Measurements from ENCODE around the gene NFIL3. TPM values are rescaled to one million over a fixed set of nuclear protein-coding genes. Genes with fewer than 3 reads are reported as not detected.

NFIL3 gene
- total and polyA plus RNA-seq, 2 of the 4 experiments (the other 2 are of a cell fraction): 27.6 to 27.7 TPM

DNA sequence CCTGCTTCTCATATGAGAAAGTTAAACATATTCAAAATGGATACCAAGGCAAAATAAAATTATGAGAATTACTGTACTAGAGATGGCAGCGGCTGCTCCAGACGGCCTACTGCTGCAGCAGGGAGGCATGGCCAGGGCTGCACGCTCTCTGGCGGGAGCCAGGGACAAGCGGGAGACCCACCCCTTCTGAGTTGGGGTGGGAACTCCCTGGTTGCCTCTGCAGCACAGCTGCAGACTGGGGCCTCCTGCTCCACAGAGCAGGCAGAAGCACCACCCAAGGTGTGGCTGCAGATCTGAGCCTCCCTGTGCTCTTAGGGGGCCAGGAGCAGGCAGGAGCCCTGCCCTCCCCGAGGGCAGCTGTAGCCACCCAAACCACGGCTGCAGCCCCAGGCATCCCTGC is 59.6 kb downstream of the NFIL3 start:
- Histone ChIP-seq H2BK20ac (ENCODE audit: low read depth, low read length) (no peak overlapping the region), H3K4me2 (ENCODE audit: low read depth, low read length) (no peak overlapping the region), H3K23ac (ENCODE audit: low read depth, low read length) (no peak overlapping the region), H4K91ac (ENCODE audit: insufficient read depth, low read depth, low read length) (no peak overlapping the region), H2BK120ac (ENCODE audit: low read depth, low read length) (no peak overlapping the region), H3K4me1 (ENCODE audit: control insufficient read depth, insufficient read depth, low read length) (peaks cover 6% of the 10 kb centered on the region), H3K9ac (ENCODE audit: low read depth, low read length) (no peak overlapping the region), H3K27ac (ENCODE audit: insufficient read depth, low read length) (no peak overlapping the region), H3K27me3 (ENCODE audit: control insufficient read depth, insufficient read depth, low read length) (no peaks in the 10 kb centered on the region), H4K20me1 (ENCODE audit: insufficient read depth, low read length) (no peaks in the 10 kb centered on the region), H3K14ac (replicated peaks; ENCODE audit: low read depth, low read length) (no peak overlapping the region), H2AK9ac (replicated peaks; ENCODE audit: low read depth, low read length, poor library complexity) (no peak overlapping the region), H3K18ac (ENCODE audit: low read depth, low read length) (no peak overlapping the region), H2AFZ (replicated peaks; ENCODE audit: low read length, poor library complexity) (no peak overlapping the region), H2BK15ac (ENCODE audit: low read depth, low read length) (no peak overlapping the region), H3K4ac (ENCODE audit: low read depth, low read length) (no peak overlapping the region), H3K9me3 (ENCODE audit: control insufficient read depth, insufficient read depth, low read length) (no peaks in the 10 kb centered on the region), H4K5ac (ENCODE audit: low read depth, low read length) (no peak overlapping the region), H3K4me3 (ENCODE audit: insufficient read depth, low read depth, low read length) (no peak overlapping the region), H3K56ac (ENCODE audit: extremely low read depth, insufficient read depth, low read length) (no peak overlapping the region), H3K36me3 (ENCODE audit: control insufficient read depth, insufficient read depth, low read length) (0 out of 2 replicates have a peak, but pooled peaks cover 1% of the 10 kb centered on the region), H3K9me1 (ENCODE audit: insufficient read depth, low read length) (peaks cover 14% of the 10 kb centered on the region; the same call in 1 of the 2 replicates), H4K8ac (ENCODE audit: low read depth in 2 of 2, low read length in 2 of 2) (no peak overlapping the region), H3K79me1 (ENCODE audit: low read depth in 1 of 2, low read length in 2 of 2) (peaks cover 15 to 30% of the 10 kb centered on the region in 2 experiments), H2BK5ac (ENCODE audit: low read depth, low read length, poor library complexity, severe bottlenecking) (no peak overlapping the region), H2AK5ac (ENCODE audit: low read depth, low read length) (no peak overlapping the region)
- POLR2A ChIA-PET (ENCODE audit: unreplicated experiment): no interaction called here
- intact Hi-C loops (cut with micrococcal nuclease): no loop called here
- WGBS, 2 experiments (ENCODE audit: extremely low coverage in 2 of 2, insufficient read length in 1 of 2): 92% methylated on average over 2 of the region's 7 CpGs; no CpG with 5 or more reads in 1 of the 2 experiments
- no TSS peak for BruUV-seq (replicated peaks)
- no peak for ATAC-seq (ENCODE audit: low read depth)
- CTCF ChIA-PET: no interaction called here
- in situ Hi-C loops (cut with MboI; ENCODE audit: low sequenced_read_pairs): no loop called here
- DNase-seq: no peak
- dilution Hi-C loops (cut with HindIII; ENCODE audit: low sequenced_read_pairs, unreplicated experiment): no loop called here
- TF ChIP-seq, protein P1, sequence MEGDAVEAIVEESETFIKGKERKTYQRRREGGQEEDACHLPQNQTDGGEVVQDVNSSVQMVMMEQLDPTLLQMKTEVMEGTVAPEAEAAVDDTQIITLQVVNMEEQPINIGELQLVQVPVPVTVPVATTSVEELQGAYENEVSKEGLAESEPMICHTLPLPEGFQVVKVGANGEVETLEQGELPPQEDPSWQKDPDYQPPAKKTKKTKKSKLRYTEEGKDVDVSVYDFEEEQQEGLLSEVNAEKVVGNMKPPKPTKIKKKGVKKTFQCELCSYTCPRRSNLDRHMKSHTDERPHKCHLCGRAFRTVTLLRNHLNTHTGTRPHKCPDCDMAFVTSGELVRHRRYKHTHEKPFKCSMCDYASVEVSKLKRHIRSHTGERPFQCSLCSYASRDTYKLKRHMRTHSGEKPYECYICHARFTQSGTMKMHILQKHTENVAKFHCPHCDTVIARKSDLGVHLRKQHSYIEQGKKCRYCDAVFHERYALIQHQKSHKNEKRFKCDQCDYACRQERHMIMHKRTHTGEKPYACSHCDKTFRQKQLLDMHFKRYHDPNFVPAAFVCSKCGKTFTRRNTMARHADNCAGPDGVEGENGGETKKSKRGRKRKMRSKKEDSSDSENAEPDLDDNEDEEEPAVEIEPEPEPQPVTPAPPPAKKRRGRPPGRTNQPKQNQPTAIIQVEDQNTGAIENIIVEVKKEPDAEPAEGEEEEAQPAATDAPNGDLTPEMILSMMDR (conservative IDR thresholded peaks at IDR 0.05; ENCODE audit: low read depth, low read length): no peak
- no peak for TF ChIP-seq CHD1 (IDR thresholded peaks at IDR 0.05; ENCODE audit: low read depth, low read length)
- no peak for TF ChIP-seq MXI1 (IDR thresholded peaks at IDR 0.05; ENCODE audit: borderline replicate concordance, low read depth, low read length)
- no peak for TF ChIP-seq RAD21 (IDR thresholded peaks at IDR 0.05; ENCODE audit: low read length)
- TF ChIP-seq, protein P2, sequence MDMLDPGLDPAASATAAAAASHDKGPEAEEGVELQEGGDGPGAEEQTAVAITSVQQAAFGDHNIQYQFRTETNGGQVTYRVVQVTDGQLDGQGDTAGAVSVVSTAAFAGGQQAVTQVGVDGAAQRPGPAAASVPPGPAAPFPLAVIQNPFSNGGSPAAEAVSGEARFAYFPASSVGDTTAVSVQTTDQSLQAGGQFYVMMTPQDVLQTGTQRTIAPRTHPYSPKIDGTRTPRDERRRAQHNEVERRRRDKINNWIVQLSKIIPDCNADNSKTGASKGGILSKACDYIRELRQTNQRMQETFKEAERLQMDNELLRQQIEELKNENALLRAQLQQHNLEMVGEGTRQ (IDR thresholded peaks at IDR 0.05; ENCODE audit: low read depth, low read length): no peak
- TF ChIP-seq MAFK (IDR thresholded peaks at IDR 0.05; ENCODE audit: low read depth, low read length): no peak
- no peak for TF ChIP-seq BHLHE40 (IDR thresholded peaks at IDR 0.05; ENCODE audit: low read depth, low read length)
- no peak for TF ChIP-seq FOS (IDR thresholded peaks at IDR 0.05; ENCODE audit: low read depth, low read length)
- TF ChIP-seq, protein P3, sequence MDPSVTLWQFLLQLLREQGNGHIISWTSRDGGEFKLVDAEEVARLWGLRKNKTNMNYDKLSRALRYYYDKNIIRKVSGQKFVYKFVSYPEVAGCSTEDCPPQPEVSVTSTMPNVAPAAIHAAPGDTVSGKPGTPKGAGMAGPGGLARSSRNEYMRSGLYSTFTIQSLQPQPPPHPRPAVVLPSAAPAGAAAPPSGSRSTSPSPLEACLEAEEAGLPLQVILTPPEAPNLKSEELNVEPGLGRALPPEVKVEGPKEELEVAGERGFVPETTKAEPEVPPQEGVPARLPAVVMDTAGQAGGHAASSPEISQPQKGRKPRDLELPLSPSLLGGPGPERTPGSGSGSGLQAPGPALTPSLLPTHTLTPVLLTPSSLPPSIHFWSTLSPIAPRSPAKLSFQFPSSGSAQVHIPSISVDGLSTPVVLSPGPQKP (IDR thresholded peaks at IDR 0.05; ENCODE audit: borderline replicate concordance, low read depth, low read length): no peak
- no peak for TF ChIP-seq POLR2A (IDR thresholded peaks at IDR 0.05; ENCODE audit: low read depth, low read length)
- TF ChIP-seq RCOR1 (IDR thresholded peaks at IDR 0.05; ENCODE audit: insufficient replicate concordance, low read length): no peak
